Hippocampal formation (tissue), 2 donors: ENCODE measurements around the gene FKBP1C.

Experiments
- DNase-seq, 2 donors: peaks; one replicate each; lab custom pipeline; 2025; lab: John Stamatoyannopoulos, UW

FKBP1C gene

GRCh38 chr6:63261820-63262219 is 50.6 kb downstream of the FKBP1C start:
- no peak for DNase-seq
